Measurements from ENCODE around the gene ZNF274.
"Not testable (repeated sequence)": the region's sequence is repeated elsewhere in the genome, so short reads cannot be mapped to it uniquely, and the experiment has no call there.

ZNF274 gene

DNA sequence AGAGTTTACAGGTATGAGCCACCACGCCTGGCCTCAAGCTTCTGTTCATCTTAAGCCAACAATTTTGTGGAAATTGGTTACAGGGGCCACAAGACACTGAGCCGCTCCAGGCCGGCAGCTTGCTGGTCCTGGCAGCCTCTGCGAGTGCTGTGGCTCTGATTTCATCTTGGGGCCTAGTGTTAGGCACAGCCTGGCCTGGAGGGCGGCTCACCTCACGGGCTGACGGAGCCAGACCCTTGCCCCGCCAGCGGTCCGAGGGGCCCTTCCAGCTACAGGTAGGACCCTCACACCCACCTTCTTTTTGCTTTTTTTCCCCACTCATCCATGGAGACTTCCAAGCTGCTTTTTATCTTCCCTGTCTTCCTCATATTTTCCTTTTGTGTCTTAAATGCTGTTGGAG is 54.5 kb downstream of the ZNF274 start:
- no peak overlapping the region for H3K4me3 ChIP-seq (ENCODE audit: low read depth, low read length)
- TF ChIP-seq CTCF (IDR thresholded peaks at IDR 0.05; ENCODE audit: low read depth, low read length) = no peak

- no peak overlapping the region for H3K4me3 ChIP-seq (ENCODE audit: low read depth, low read length)
- TF ChIP-seq CTCF (IDR thresholded peaks at IDR 0.05; ENCODE audit: low read depth, low read length) = no peak
Measured at GRCh38 chr19:58243351-58243750, 60.5 kb downstream of the ZNF274 start.

DNA sequence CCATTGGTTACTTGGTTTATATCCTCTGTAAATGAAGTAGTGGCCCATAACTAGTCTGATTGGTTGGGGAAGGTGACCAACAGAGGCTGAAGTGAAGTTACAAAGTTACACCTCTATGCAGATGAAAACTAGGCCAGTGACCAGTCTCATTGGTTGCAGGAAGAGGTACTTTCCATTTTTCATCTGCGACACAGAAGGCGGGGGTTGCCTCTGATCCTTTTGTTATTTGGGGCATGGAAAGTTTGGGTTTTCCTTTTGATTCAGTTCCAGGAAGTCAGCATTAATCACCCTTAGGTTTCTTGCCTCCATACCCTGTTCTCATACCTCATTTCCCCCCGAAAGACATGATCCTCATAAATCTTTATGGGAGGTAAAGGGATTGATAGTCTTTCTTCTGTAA is 66.0 kb downstream of the ZNF274 start:
- H3K4me3 ChIP-seq (ENCODE audit: low read depth, low read length) = no peak overlapping the region
- no peak for TF ChIP-seq CTCF (IDR thresholded peaks at IDR 0.05; ENCODE audit: low read depth, low read length)

DNA sequence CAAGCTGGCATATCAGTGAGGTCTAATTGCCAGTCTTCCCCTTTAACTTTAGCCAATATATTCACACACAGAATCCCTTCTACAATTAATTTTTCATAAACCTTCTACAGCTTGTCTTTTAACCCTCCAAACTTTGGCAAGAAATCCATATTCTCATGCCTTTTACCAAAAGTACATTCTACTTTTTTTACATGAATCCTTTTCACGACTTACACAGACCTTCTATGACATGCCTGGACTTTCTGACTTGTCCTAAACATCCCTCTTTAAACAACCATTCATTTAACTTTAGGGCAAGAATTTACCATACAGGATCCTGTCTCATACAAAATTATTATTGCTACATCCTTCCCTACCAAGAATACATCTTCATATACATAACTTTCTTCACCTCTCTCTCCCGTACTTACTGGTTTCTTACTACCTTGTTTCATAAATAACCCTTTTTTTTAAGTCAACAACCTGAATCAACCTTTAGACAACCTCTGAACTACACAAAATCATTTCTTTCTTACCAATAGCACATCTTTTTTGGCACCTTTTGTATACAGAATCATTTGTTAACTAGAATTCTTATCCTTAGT is 69.3 kb downstream of the ZNF274 start:
- no peak overlapping the region for H3K4me3 ChIP-seq (ENCODE audit: low read depth, low read length)
- TF ChIP-seq CTCF (IDR thresholded peaks at IDR 0.05; ENCODE audit: low read depth, low read length) = no peak

- H3K4me3 ChIP-seq (ENCODE audit: low read depth, low read length) = not testable (repeated sequence)
Measured at GRCh38 chr19:58258259-58258658, 75.4 kb downstream of the ZNF274 start.

DNA sequence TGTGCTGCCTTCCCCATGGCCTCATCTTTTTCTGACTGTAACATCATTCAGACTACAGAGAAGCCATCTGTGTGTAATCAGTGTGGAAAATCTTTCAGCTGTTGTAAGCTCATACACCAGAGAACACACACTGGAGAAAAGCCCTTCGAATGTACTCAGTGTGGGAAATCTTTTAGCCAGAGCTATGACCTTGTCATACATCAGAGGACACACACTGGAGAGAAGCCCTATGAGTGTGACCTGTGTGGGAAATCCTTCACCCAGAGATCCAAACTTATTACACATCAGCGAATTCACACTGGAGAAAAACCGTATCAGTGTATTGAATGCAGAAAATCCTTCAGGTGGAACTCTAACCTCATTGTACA is 78.7 kb downstream of the ZNF274 start:
- no peak for TF ChIP-seq CTCF (IDR thresholded peaks at IDR 0.05; ENCODE audit: low read depth, low read length)
- no peak overlapping the region for H3K4me3 ChIP-seq (ENCODE audit: low read depth, low read length)

DNA sequence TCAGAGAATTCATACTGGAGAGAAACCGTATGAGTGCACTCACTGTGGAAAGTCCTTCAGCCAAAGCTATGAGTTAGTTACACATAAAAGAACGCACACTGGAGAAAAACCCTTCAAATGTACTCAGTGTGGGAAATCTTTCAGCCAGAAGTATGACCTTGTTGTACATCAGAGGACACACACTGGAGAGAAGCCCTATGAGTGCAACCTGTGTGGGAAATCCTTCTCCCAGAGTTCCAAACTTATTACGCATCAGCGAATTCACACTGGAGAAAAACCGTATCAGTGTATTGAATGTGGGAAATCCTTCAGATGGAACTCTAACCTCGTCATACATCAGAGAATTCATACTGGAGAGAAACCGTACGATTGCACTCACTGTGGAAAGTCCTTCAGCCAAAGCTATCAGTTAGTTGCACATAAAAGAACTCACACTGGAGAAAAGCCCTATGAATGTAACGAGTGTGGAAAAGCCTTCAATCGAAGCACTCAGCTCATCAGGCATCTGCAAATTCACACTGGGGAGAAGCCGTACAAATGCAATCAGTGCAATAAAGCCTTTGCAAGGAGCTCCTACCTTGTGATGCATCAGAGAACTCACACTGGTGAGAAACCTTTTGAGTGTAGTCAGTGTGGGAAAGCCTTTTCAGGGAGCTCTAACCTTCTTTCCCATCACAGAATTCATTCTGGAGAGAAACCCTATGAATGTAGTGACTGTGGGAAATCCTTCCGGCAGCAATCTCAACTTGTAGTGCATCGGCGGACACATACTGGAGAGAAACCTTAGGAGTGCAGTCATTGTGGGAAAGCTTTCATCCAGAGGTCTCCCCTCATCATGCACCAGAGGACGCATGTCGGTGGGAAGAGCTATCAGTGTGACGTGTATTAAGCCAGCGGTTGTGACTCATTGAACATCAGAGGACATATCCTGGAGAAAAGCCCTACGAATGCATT is 79.4 kb downstream of the ZNF274 start:
- no peak overlapping the region for H3K4me3 ChIP-seq (ENCODE audit: low read depth, low read length)
- no peak for TF ChIP-seq CTCF (IDR thresholded peaks at IDR 0.05; ENCODE audit: low read depth, low read length)
